22Rv1 (cell line): ENCODE data around the gene GDF7.

ENCODE experiments used
- CTCF ChIP-seq: fragments of 450-650 bp; IDR thresholded peaks from 2 replicates; pipeline ENCODE4 v1.5.1; 2017; ENCODE audit warnings: mild to moderate bottlenecking
- ZFX ChIP-seq: fragments of 450-650 bp; IDR thresholded peaks from 2 replicates; pipeline ENCODE4 v1.6.1; 2017; ENCODE audit warnings: antibody characterized with exemption, borderline replicate concordance

- no peak for TF ChIP-seq CTCF
- TF ChIP-seq ZFX = no peak
These were observed 19.2 kb upstream of the GDF7 start for GRCh38 chr2:20647738-20648137.
